Astrocyte (in vitro differentiated cells and primary cell): ENCODE measurements around the gene GOLGA8S. TPM values are rescaled to one million over a fixed set of nuclear protein-coding genes. Genes with fewer than 3 reads are reported as not detected.
"Not testable (repeated sequence)": the region's sequence is repeated elsewhere in the genome, so short reads cannot be mapped to it uniquely, and the experiment has no call there.

Experiments
- DNase-seq: peaks from one replicate; pipeline ENCODE4 v3.0.0-alpha.2; 2010; ENCODE audit warnings: low read depth
- FAIRE-seq: peaks from 2 replicates; lab custom pipeline; 2011; peaks lifted over from hg19 to GRCh38; lab: Jason Lieb, UNC
- H2AFZ ChIP-seq: 2 replicates; pipeline ENCODE4 v1.6.0; 2012; ENCODE audit warnings: low read depth, low read length, inconsistent platforms
- H3K27ac ChIP-seq: 2 replicates; pipeline ENCODE4 v1.5.1; 2011; ENCODE audit warnings: low read depth, low read length, inconsistent platforms
- H3K27me3 ChIP-seq: 2 replicates; pipeline ENCODE4 v1.6.0; 2011; ENCODE audit warnings: low read length, inconsistent platforms; ENCODE audit not compliant: insufficient read depth
- H3K36me3 ChIP-seq: 2 replicates; pipeline ENCODE4 v1.5.1; 2011; ENCODE audit warnings: low read length, inconsistent platforms; ENCODE audit not compliant: insufficient read depth
- H3K4me1 ChIP-seq: 2 replicates; pipeline ENCODE4 v1.5.1; 2011; ENCODE audit warnings: low read length, inconsistent platforms; ENCODE audit not compliant: insufficient read depth
- H3K4me2 ChIP-seq: 2 replicates; pipeline ENCODE4 v1.6.0; 2012; ENCODE audit warnings: low read length, inconsistent platforms
- H3K4me3 ChIP-seq: 2 replicates; pipeline ENCODE4 v1.5.1; 2011; ENCODE audit warnings: low read depth, mild to moderate bottlenecking, low read length, inconsistent platforms; ENCODE audit not compliant: insufficient read depth
- H3K79me2 ChIP-seq: 2 replicates; pipeline ENCODE4 v1.6.0; 2012; ENCODE audit warnings: mild to moderate bottlenecking, low read length, inconsistent platforms; ENCODE audit not compliant: insufficient read depth
- H3K9ac ChIP-seq: 2 replicates; pipeline ENCODE4 v1.6.0; 2012; ENCODE audit warnings: mild to moderate bottlenecking, low read length, inconsistent platforms
- H3K9me3 ChIP-seq: 2 replicates; pipeline ENCODE4 v1.5.1; 2012; ENCODE audit warnings: low read depth, mild to moderate bottlenecking, low read length, inconsistent platforms; ENCODE audit not compliant: insufficient read depth
- H4K20me1 ChIP-seq: 2 replicates; pipeline ENCODE4 v1.6.0; 2012; ENCODE audit warnings: low read length, inconsistent platforms; ENCODE audit not compliant: insufficient read depth
- H3K27ac Mint-ChIP-seq: one replicate; pipeline ENCODE4 v1.8.0; 2021; ENCODE audit warnings: mild to moderate bottlenecking, mixed read lengths; ENCODE audit not compliant: unreplicated experiment
- H3K27me3 Mint-ChIP-seq: one replicate; pipeline ENCODE4 v1.8.0; 2021; ENCODE audit warnings: low read depth, mixed read lengths; ENCODE audit not compliant: unreplicated experiment
- H3K36me3 Mint-ChIP-seq: one replicate; pipeline ENCODE4 v1.8.0; 2021; ENCODE audit warnings: low read depth, mixed read lengths; ENCODE audit not compliant: unreplicated experiment
- H3K4me1 Mint-ChIP-seq: one replicate; pipeline ENCODE4 v1.8.0; 2021; ENCODE audit warnings: low read depth, mixed read lengths; ENCODE audit not compliant: unreplicated experiment
- H3K4me3 Mint-ChIP-seq: one replicate; pipeline ENCODE4 v1.8.0; 2021; ENCODE audit warnings: mild to moderate bottlenecking, moderate library complexity, mixed read lengths; ENCODE audit not compliant: unreplicated experiment
- H3K9me3 Mint-ChIP-seq: one replicate; pipeline ENCODE4 v1.8.0; 2021; ENCODE audit warnings: mild to moderate bottlenecking, mixed read lengths; ENCODE audit not compliant: unreplicated experiment
- CTCF ChIP-seq: IDR thresholded peaks from 2 replicates; pipeline ENCODE4 v1.5.1; 2011; ENCODE audit warnings: low read depth, mild to moderate bottlenecking, inconsistent platforms, low read length, moderate library complexity; ENCODE audit not compliant: insufficient read depth
- EZH2 ChIP-seq: IDR thresholded peaks from 2 replicates; pipeline ENCODE4 v1.6.1; 2012; ENCODE audit warnings: mild to moderate bottlenecking, low read length, inconsistent platforms; ENCODE audit not compliant: insufficient read depth
- total RNA-seq: library from RNA; stranded (reverse); gene quantifications from 2 replicates; pipeline ENCODE4 v1.2.1, GENCODE V29; 2021

GOLGA8S gene
- total RNA-seq, 1 donor from 2014 or later = 0.14 TPM

- not testable (repeated sequence) for H3K4me3 Mint-ChIP-seq, H3K36me3 ChIP-seq, H4K20me1 ChIP-seq, H3K79me2 ChIP-seq, H3K27ac Mint-ChIP-seq, H3K36me3 Mint-ChIP-seq, H2AFZ ChIP-seq, H3K27me3 Mint-ChIP-seq, H3K4me1 Mint-ChIP-seq, H3K27ac ChIP-seq, H3K4me2 ChIP-seq, H3K4me3 ChIP-seq, H3K9ac ChIP-seq, DNase-seq, H3K9me3 ChIP-seq, FAIRE-seq, H3K27me3 ChIP-seq, H3K9me3 Mint-ChIP-seq, H3K4me1 ChIP-seq
These were observed 9.7 kb downstream of the GOLGA8S start for GRCh38 chr15:23364261-23364660.

GRCh38 chr15:23370578-23370977 is 16.0 kb downstream of the GOLGA8S start:
- Mint-ChIP-seq H3K36me3 (no peaks in the 10 kb centered on the region), H3K27ac (no peak overlapping the region), H3K27me3 (no peaks in the 10 kb centered on the region), H3K4me3 (no peak overlapping the region), H3K4me1 (no peaks in the 10 kb centered on the region), H3K9me3 (no peaks in the 10 kb centered on the region)
- DNase-seq = no peak
- Histone ChIP-seq H3K79me2 (no peaks in the 10 kb centered on the region), H4K20me1 (no peaks in the 10 kb centered on the region), H3K36me3 (no peaks in the 10 kb centered on the region), H3K27ac (no peak overlapping the region), H3K9me3 (no peaks in the 10 kb centered on the region), H3K4me3 (no peak overlapping the region), H3K9ac (no peak overlapping the region), H3K4me2 (no peak overlapping the region), H3K27me3 (no peaks in the 10 kb centered on the region), H3K4me1 (no peaks in the 10 kb centered on the region), H2AFZ (no peak overlapping the region)
- TF ChIP-seq EZH2 = no peak
- TF ChIP-seq CTCF = no peak
- FAIRE-seq = no peak

GRCh38 chr15:23371134-23371533 is 16.6 kb downstream of the GOLGA8S start:
- H3K27ac ChIP-seq, H3K36me3 ChIP-seq, H4K20me1 ChIP-seq, H3K9me3 ChIP-seq, H3K4me1 ChIP-seq, H3K36me3 Mint-ChIP-seq, H3K4me1 Mint-ChIP-seq, H3K4me2 ChIP-seq, H3K9ac ChIP-seq, H3K9me3 Mint-ChIP-seq, FAIRE-seq, H3K79me2 ChIP-seq, H3K4me3 ChIP-seq, H3K27me3 Mint-ChIP-seq, H3K4me3 Mint-ChIP-seq, H3K27ac Mint-ChIP-seq, DNase-seq, H2AFZ ChIP-seq, H3K27me3 ChIP-seq: not testable (repeated sequence)

DNA sequence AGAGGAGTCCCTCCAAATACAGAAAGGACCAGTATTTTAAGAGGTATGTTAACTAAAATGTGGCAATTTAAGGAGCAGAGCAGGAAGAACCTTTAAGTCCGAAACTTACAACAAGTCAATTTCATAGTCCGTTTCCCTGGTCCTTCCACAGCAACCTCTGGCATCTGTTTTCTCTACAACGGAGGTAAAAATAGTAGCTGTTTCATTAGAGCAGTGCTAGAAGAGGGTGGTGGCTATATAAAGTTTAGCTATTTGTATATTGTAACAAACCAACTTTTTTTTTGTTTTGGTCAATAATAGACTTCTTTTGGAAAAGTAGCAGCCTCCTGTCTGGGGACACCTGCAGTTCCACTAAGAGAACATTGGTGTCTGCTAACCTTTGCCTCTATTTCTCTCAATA is 17.3 kb downstream of the GOLGA8S start:
- H3K27me3 ChIP-seq, H3K4me3 ChIP-seq, H3K36me3 ChIP-seq, H2AFZ ChIP-seq, H3K79me2 ChIP-seq, H3K27ac ChIP-seq, FAIRE-seq, H3K9ac ChIP-seq, H3K4me2 ChIP-seq, H4K20me1 ChIP-seq, H3K27ac Mint-ChIP-seq, H3K27me3 Mint-ChIP-seq, H3K36me3 Mint-ChIP-seq, H3K9me3 ChIP-seq, H3K4me1 Mint-ChIP-seq, H3K4me1 ChIP-seq, H3K9me3 Mint-ChIP-seq, H3K4me3 Mint-ChIP-seq, DNase-seq: not testable (repeated sequence)
